Ammon's horn (tissue), 1 donor: ENCODE results near the gene RETSAT.
"Not testable (repeated sequence)": the region's sequence is repeated elsewhere in the genome, so short reads cannot be mapped to it uniquely, and the experiment has no call there.

Experiments used
- DNase-seq: peaks from one replicate; pipeline ENCODE4 v3.0.0-alpha.2; 2016; ENCODE audit warnings: low spot score

Gene RETSAT

GRCh38 chr2:85354286-85355072 lies at the start of gene RETSAT, which contains the start of gene ELMOD3:
Gene RETSAT, minus strand, starts transcription at chr2:85354528. Its CDS starts 21 bp downstream, at chr2:85354507.
Gene ELMOD3, plus strand, starts transcription at chr2:85354769. Its CDS starts 2,430 bp downstream, at chr2:85357199.
- DNase-seq: peak; percentile 98

DNA sequence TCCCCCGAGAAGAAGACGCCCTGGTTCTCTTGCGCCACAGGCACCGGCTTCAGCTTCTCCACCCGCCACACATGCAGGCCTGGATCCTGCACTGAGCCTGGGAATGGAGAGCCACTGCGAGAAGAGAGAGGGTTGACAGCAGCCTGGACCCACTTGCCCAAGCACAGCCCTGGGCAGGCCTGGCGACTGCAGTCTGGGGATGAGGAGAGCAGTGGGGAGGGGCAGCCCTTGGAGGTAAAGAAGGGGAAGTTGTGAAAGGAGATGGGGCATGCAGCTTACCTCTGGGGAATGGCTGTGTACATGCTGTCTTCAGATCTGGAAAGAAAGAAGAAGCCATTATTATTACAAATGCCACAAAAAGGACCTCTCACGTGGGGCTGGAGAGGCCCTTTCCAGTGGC lies 47.5 kb upstream of the RETSAT start:
- no peak for DNase-seq

GRCh38 chr2:85401464-85401805 lies 47.1 kb upstream of the RETSAT start:
- DNase-seq: no peak

GRCh38 chr2:85400541-85401463 lies 46.5 kb upstream of the RETSAT start:
- DNase-seq: no peak

GRCh38 chr2:85400023-85400422 lies 45.7 kb upstream of the RETSAT start:
- DNase-seq: no peak

DNA sequence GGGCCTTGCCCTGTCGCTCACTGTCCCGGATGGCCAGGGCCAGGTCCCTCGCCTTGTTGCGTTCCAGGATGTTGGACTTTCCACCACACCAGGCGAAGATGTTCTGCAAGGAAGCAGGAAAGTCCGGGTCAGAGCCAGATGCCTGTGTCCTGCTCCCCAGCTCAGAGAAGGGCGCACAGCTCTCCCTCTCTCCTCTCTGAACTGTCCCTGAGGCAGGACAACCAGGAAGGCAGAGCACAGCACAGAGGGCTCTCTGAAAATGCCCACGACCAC lies 44.8 kb upstream of the RETSAT start:
- no peak for DNase-seq

DNA sequence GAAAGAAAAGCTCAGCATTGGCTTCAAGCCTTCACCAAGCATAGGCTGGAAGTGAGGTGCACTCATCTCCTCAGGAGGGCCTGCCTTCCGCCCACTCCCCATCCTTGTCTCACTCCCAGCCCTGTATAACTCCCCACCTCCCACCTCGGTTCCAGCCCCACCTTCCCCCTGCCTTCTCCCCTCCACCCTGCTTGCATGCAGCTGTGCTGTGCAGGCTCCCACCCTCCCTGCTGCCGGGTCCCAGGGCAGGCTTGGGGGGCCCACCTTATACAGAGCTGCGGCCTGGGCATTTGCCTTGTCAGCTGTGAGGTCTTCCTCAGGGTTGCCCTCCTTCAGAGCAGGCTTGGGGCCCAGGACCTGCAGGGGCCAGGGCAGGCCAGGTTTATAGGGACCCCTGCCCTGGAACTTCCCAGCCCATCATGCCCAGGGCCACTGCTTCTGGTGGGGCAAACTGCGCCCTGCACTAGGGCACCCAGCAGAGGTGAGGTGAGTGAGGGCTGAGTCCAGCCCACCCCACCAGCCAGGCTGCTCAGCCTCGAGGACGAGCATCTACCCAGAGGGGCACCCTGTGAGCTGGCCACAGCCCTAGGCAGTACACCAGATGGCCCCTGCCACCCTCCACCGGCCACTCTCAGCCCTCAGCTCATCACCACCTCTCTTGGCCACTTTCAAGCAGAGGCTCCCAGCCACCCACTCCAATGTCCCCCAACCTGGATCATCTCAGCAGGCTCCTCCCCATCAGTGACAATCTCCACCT lies 44.3 kb upstream of the RETSAT start:
- no peak for DNase-seq

GRCh38 chr2:85397925-85398331 lies 43.6 kb upstream of the RETSAT start:
- no peak for DNase-seq

DNA sequence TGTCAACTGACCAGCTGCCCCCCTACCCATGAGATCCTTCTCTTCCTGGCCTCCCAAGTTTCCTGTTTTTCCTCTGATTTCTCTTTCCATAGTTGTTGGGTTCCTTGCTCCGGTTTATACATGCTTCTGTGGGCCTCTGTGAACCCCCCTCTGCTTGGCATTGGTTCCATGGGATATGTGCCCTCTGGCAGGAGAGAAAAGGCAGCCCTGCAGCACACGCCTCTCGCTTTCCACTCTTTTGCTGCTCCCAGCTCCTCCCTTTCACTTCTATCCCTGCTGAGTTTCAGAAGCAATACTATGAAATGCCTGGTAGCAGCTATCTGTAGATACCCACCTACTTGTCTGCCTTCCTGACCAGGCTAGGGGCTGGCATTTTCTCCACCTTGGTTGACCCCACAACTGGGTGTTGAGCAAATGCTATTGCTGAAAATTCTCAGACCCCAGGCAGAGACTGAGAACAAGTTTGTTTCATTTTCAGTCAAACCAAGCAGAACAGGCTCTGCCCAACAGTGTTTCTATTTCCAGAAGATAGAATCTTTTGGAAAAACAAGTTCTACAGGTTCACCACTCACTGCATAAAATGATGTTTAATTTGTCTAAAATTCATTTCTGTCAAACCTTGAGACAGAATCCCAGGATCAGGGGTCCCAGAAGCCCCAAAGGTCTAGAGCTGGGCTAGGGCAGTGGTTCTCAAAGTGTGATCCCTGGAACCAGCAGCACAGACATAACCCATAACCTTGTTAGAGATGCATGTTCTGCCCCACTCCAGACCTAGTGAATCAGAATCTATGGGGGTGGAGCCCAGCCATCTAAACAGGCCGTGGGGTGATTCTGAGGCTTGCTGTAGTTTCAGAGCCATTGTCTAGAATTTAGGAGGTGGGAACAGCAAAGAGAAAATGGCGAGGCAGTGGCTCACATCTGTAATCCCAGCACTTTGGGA lies 42.5 kb upstream of the RETSAT start:
- DNase-seq: no peak

GRCh38 chr2:85395912-85396475 lies 41.7 kb upstream of the RETSAT start:
- DNase-seq: no peak

DNA sequence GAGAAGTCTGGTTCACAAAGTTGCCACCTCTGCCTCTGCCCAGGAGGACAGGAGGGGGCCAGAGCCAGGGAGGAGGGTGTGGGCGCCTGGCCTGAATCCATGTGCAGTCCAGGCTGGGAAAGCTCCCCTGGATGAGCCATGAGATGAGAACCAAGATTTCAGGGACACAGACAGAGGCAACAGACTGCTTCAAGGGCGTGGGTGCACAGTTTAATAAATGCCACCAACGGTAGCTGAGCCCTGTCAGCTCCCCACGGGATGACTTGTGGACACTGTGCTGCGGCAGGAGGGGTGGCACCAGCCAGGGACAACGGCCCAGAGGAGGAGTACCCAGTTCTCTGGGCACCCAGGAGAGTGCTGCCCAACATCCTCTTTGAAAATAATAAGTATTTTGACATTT lies 40.6 kb upstream of the RETSAT start:
- no peak for DNase-seq

GRCh38 chr2:85394261-85394681 lies 39.9 kb upstream of the RETSAT start:
- DNase-seq: peak; percentile 88

DNA sequence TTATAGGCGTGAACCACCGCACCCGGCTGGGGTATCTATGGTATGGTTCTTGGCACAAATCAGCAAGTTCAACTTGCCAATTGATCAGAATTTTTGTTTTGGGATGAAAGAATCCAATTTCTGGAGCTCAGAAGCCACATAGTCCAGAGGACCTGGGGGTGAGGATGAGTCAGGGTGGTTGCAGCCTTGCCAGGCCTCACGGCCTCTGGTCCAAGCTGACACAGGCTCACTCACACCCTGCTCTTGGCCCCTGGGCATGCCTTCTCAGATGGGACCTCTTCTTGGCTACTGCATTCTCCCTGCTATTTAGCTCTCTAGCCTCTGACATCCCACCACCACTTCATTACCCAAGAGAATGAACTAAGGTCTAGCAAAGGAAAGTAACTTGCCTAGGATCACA lies 39.5 kb upstream of the RETSAT start:
- DNase-seq: no peak

DNA sequence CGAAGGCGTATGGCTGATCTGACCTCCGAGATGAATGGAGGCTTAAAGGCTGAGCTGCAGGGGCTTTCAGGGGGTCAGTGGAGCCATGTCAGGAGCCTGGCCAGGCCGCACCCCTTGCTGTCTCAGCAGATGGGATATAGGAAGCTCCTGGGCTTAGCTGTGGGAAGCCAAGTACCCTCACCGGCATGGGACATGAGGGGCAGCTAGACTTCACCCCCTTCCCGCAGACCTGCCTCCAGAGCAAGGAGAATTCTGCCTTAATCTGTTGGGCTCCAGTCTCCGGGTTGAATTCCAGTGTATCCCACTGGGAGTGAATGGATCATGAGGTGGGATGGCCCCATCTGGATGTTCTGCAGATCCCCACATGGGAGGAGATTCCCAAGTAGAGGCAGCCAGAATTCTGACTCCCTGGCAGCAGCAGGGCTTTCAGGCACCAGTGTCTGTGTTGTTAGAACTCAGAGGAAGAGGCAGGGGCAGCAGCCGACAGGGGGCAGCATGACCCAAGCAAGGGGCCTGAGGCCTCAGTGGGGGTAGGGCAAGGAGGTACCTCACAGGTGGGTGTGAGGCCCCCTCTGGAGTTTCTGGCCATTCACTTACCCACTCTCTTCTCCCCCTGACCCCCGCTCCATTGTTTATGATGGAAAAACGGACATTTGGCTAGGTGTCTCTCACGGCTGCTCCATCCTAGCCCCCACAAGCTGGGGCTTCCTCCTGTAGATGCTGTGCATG lies 36.8 kb upstream of the RETSAT start:
- DNase-seq: peak; percentile 60

DNA sequence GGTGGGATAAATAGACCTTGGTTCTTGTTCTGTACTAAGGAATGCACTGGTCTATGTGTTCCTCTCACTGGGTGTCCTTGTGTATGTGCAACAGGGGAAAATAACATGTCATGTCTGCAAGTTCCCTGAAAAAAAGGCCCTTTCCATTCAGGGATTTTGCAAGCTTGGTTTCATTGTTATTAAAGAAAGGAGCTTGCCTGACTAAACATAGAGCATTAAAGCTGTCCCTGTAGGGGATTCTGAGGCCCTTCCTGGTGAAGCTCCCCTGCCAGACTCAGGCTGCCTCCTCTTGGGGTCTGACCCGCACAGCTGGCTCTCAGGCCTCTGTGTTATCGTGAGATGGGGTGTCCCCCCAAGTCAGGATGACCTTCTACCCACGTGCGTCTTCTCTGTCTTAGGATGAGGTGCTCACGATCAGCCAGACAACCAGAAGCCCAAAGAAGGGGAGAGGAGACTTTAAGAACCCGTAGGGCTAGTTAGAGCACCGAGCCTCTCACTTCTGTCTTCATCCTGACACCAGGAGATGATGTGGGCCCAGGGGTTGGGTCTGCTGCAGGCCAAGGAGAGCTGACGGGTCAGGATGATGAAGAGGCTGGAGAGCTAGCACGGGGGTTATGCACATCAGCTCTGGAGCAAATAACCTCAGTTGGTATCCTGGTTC lies 34.7 kb upstream of the RETSAT start:
- no peak for DNase-seq

GRCh38 chr2:85387754-85388153 lies 33.4 kb upstream of the RETSAT start:
- DNase-seq: no peak

- no peak for DNase-seq
These were observed 31.4 kb upstream of the RETSAT start for GRCh38 chr2:85385746-85386145.

GRCh38 chr2:85383850-85384249 lies 29.5 kb upstream of the RETSAT start:
- DNase-seq: no peak

DNA sequence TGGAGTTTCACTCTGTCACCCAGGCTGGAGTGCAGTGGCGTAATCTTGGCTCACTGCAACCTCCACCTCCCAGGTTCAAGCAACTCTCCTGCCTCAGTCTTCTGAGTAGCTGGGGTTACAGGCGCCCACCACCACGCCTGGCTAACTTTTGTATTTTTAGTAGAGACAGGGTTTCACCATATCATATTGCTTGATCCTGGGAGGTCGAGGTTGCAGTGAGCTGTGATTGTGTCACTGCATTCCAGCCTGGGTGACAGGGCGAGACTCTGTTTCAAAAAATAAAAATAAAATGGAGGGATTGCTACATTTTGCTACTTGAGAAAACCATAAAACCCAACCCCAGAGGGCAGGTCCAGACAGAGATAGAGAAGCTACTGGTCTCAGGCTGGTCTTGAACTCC lies 28.8 kb upstream of the RETSAT start:
- DNase-seq: not testable (repeated sequence)

DNA sequence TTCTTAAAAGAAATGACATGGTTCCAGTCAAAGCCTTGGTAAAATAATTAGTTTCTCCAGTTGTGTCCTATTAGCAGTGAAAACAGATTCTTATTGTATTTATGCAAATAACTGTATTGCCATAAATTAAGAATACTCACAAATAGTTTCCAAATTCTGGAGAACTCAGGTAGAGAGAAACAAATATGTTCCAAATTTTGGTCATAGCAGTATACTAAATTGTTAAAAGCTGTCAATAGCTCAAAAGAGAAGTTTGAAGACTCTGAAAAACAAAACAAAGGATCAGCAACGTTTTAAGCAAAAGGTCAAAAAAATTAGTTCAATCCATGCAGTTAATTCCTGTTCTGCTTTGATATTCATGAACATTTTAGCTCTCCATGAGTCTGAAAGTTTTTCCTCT lies 25.7 kb upstream of the RETSAT start:
- no peak for DNase-seq
